HepG2 (cell line): Measurements from ENCODE around the gene SLC4A2. TPM values are rescaled to one million over a fixed set of nuclear protein-coding genes. Genes with fewer than 3 reads are reported as not detected.
A peak's percentile ranks its signal among the peaks of the same experiment; 100 is the strongest.

Source experiments
- CREB1 ChIP-seq, 2 experiments: fragments of 450-650 bp in 1 of 2; IDR thresholded peaks; 2 replicates each; pipeline ENCODE4 v1.6.1; 2016 to 2017; ENCODE audit warnings: control low read depth in 1 of 2, mild to moderate bottlenecking in 1 of 2, missing compliant biosample characterization in 1 of 2, missing genetic modification characterization in 1 of 2
- DNMT3B ChIP-seq: conservative IDR thresholded peaks from 2 replicates; pipeline ENCODE4 v1.6.1; 2016; ENCODE audit warnings: missing biosample characterization, control low read depth
- HNF1B ChIP-seq: sonication (generic); formaldehyde crosslinking; IDR thresholded peaks from 2 replicates; pipeline ENCODE4 v1.5.1; 2020; ENCODE audit warnings: mild to moderate bottlenecking, moderate library complexity, missing genetic modification reagents
- IKZF5 ChIP-seq: IDR thresholded peaks from 2 replicates; pipeline ENCODE4 v1.6.1; 2018; ENCODE audit warnings: missing genetic modification reagents, mild to moderate bottlenecking, missing compliant biosample characterization
- IRF2 ChIP-seq: IDR thresholded peaks from 2 replicates; pipeline ENCODE4 v1.6.1; 2018; ENCODE audit warnings: missing genetic modification reagents, missing compliant biosample characterization
- KAT8 ChIP-seq: IDR thresholded peaks from 2 replicates; pipeline ENCODE4 v1.6.1; 2016; ENCODE audit warnings: missing genetic modification reagents, missing compliant biosample characterization
- NFIB ChIP-seq: sonication (generic); formaldehyde crosslinking; IDR thresholded peaks from 2 replicates; pipeline ENCODE4 v1.9.0; 2021; ENCODE audit warnings: missing genetic modification reagents, mild to moderate bottlenecking, borderline replicate concordance
- RBM22 ChIP-seq: fragments of 200-400 bp; formaldehyde crosslinking; optimal IDR thresholded peaks from 2 replicates; pipeline ENCODE3; 2017; ENCODE audit warnings: mild to moderate bottlenecking, low read length, moderate library complexity
- RFXAP ChIP-seq: sonication (generic); formaldehyde crosslinking; IDR thresholded peaks from 2 replicates; pipeline ENCODE4 v1.4.0; 2020; ENCODE audit warnings: missing genetic modification reagents, borderline replicate concordance
- SIN3B ChIP-seq: fragments of 150-350 bp; IDR thresholded peaks from 2 replicates; pipeline ENCODE4 v1.6.1; 2014; ENCODE audit warnings: low read length
- THAP7 ChIP-seq: sonication (generic); formaldehyde crosslinking; IDR thresholded peaks from 2 replicates; pipeline ENCODE4 v1.8.1; 2023; ENCODE audit warnings: mild to moderate bottlenecking, missing genetic modification reagents
- THRA ChIP-seq: sonication (generic); formaldehyde crosslinking; IDR thresholded peaks from 2 replicates; pipeline ENCODE4 v1.4.0; 2020; ENCODE audit warnings: missing genetic modification reagents, borderline replicate concordance
- ZC3H13 ChIP-seq: sonication (generic); formaldehyde crosslinking; IDR thresholded peaks from 2 replicates; pipeline ENCODE4 v1.8.1; 2023; ENCODE audit warnings: mild to moderate bottlenecking, missing genetic modification reagents, moderate library complexity
- ZMYM4 ChIP-seq: sonication (generic); formaldehyde crosslinking; IDR thresholded peaks from 2 replicates; pipeline ENCODE4 v1.8.1; 2023; ENCODE audit warnings: mild to moderate bottlenecking, missing genetic modification reagents
- ZNF180 ChIP-seq: sonication (generic); formaldehyde crosslinking; IDR thresholded peaks from 2 replicates; pipeline ENCODE4 v1.4.0; 2020; ENCODE audit warnings: low read depth, missing genetic modification reagents, borderline replicate concordance
- ZNF263 ChIP-seq: sonication (generic); formaldehyde crosslinking; IDR thresholded peaks from 2 replicates; pipeline ENCODE4 v1.4.0; 2020; ENCODE audit warnings: missing genetic modification reagents
- ZNF276 ChIP-seq: sonication (generic); formaldehyde crosslinking; IDR thresholded peaks from 2 replicates; pipeline ENCODE4 v1.4.0; 2020; ENCODE audit warnings: mild to moderate bottlenecking, low read depth, missing genetic modification reagents
- ZNF414 ChIP-seq: sonication (generic); formaldehyde crosslinking; IDR thresholded peaks from 2 replicates; pipeline ENCODE4 v1.5.0; 2020; ENCODE audit warnings: missing genetic modification reagents
- polyA plus RNA-seq, 8 experiments: library from polyadenylated mRNA; depleted of rRNA in 3 of 8; stranded (reverse) in 7 of 8; unstranded in 1 of 8; fragments of >200 nt; fragmentation: Illumina TruSeq in 4 of 8; extraction: Trizol in 4 of 8; gene quantifications; 2 replicates each; pipeline versions ENCODE4 v1.2.1 to v1.2.3, GENCODE V29; 2011 to 2016; ENCODE audit warnings: low read depth in 4 of 8, missing spikeins in 1 of 8, mixed read lengths in 1 of 8; ENCODE audit not compliant: insufficient read depth in 1 of 8
- total RNA-seq, 5 experiments: library from RNA; depleted of rRNA; stranded (reverse); fragments of >200 nt; fragmentation: Illumina TruSeq; extraction: Trizol; gene quantifications; 2 replicates each; pipeline ENCODE4 v1.2.3, GENCODE V29; 2016; ENCODE audit warnings: low read depth in 1 of 5

SLC4A2 gene
- total and polyA plus RNA-seq, 2 of the 13 experiments (the other 11 are each of a cell fraction or from before 2014, with no cell fraction given), result 51.9 to 73.4 TPM

GRCh38 chr7:151028131-151028947 is 31.1 kb upstream of the SLC4A2 start, which contains the start of gene ABCB8 (continued):
- TF ChIP-seq IKZF5, result peak; percentile 82
- TF ChIP-seq ZNF263 (CRISPR knock-in tag), result peak; percentile 90
- no peak for TF ChIP-seq NFIB
- TF ChIP-seq CREB1 (IDR thresholded peaks at IDR 0.05), result peak; percentile 79
- TF ChIP-seq CREB1 (CRISPR knock-in tag; IDR thresholded peaks at IDR 0.05), result peak; percentile 89
- peak; percentile 87 for TF ChIP-seq IRF2 (CRISPR knock-in tag)
- peak; percentile 76; the same call in 1 of the 2 replicates for TF ChIP-seq RFXAP (CRISPR knock-in tag)
- TF ChIP-seq THAP7 (CRISPR knock-in tag), result peak; percentile 79
- TF ChIP-seq ZNF414, result 0 out of 2 replicates have a peak, but pooled peaks have one; percentile 64
- TF ChIP-seq SIN3B, result peak; percentile 73
- 0 out of 2 replicates have a peak, but pooled peaks have one; percentile 24 for TF ChIP-seq DNMT3B (CRISPR knock-in tag)
- peak; percentile 85 for TF ChIP-seq HNF1B (CRISPR knock-in tag)
- 0 out of 2 replicates have a peak, but pooled peaks have one; percentile 66 for TF ChIP-seq ZNF180 (CRISPR knock-in tag)
- peak; percentile 88 for TF ChIP-seq KAT8 (CRISPR knock-in tag)
- peak; percentile 47; the same call in 1 of the 2 replicates for TF ChIP-seq ZMYM4 (CRISPR knock-in tag)
- TF ChIP-seq THRA (CRISPR knock-in tag), result 0 out of 2 replicates have a peak, but pooled peaks have one; percentile 57
- TF ChIP-seq ZNF276 (CRISPR knock-in tag), result peak; percentile 66; the same call in 1 of the 2 replicates
- no peak for TF ChIP-seq RBM22
- TF ChIP-seq ZC3H13 (CRISPR knock-in tag), result no peak
